ENCODE measurements around the gene CA5A.

The CA5A gene

GRCh38 chr16:87963400-87963799, 27.1 kb upstream of the CA5A start:
- DNase-seq (ENCODE audit: low read depth in 3 of 3) = peak in 2 of 3 experiments; percentile 57 to 67

- no peak for DNase-seq (ENCODE audit: low read depth in 3 of 3)
These were observed 25.3 kb upstream of the CA5A start for GRCh38 chr16:87961623-87962022.

- DNase-seq (ENCODE audit: low read depth in 3 of 3) = no peak
These were observed 24.5 kb upstream of the CA5A start for GRCh38 chr16:87960852-87961251.

- DNase-seq (ENCODE audit: low read depth in 3 of 3) = no peak
These were observed 24.0 kb upstream of the CA5A start for GRCh38 chr16:87960296-87960695.

- DNase-seq (ENCODE audit: low read depth in 3 of 3) = no peak
These were observed 23.2 kb upstream of the CA5A start for GRCh38 chr16:87959391-87959990.

- no peak for DNase-seq (ENCODE audit: low read depth in 3 of 3)
These were observed 22.3 kb upstream of the CA5A start for GRCh38 chr16:87958632-87959031.

GRCh38 chr16:87957296-87958094, 21.2 kb upstream of the CA5A start:
- DNase-seq (ENCODE audit: low read depth in 3 of 3) = no peak

GRCh38 chr16:87956365-87957231, 20.3 kb upstream of the CA5A start:
- DNase-seq (ENCODE audit: low read depth in 3 of 3) = peak in 2 of 3 experiments; percentile 45 to 47

GRCh38 chr16:87956098-87956364, 19.7 kb upstream of the CA5A start:
- no peak for DNase-seq (ENCODE audit: low read depth in 3 of 3)

- no peak for DNase-seq (ENCODE audit: low read depth in 3 of 3)
These were observed 19.2 kb upstream of the CA5A start for GRCh38 chr16:87955302-87956097.

- DNase-seq (ENCODE audit: low read depth in 3 of 3) = no peak
These were observed 18.5 kb upstream of the CA5A start for GRCh38 chr16:87954826-87955225.

GRCh38 chr16:87954361-87954760, 18.0 kb upstream of the CA5A start:
- DNase-seq (ENCODE audit: low read depth in 3 of 3) = no peak

GRCh38 chr16:87953308-87954215, 17.2 kb upstream of the CA5A start:
- DNase-seq (ENCODE audit: low read depth in 3 of 3) = no peak

GRCh38 chr16:87952751-87953150, 16.4 kb upstream of the CA5A start:
- no peak for DNase-seq (ENCODE audit: low read depth in 3 of 3)

- DNase-seq (ENCODE audit: low read depth in 3 of 3) = no peak
These were observed 15.5 kb upstream of the CA5A start for GRCh38 chr16:87951552-87952538.

GRCh38 chr16:87950765-87951551, 14.6 kb upstream of the CA5A start, which contains the start of gene BANP:
Gene BANP, plus strand, starts transcription at chr16:87951434. Its CDS starts 23,682 bp downstream, at chr16:87975116.
- DNase-seq (ENCODE audit: low read depth in 3 of 3) = peak; percentile 90 to 97 (median 94)

GRCh38 chr16:87949071-87949744, 12.9 kb upstream of the CA5A start:
- no peak for DNase-seq (ENCODE audit: low read depth in 3 of 3)

GRCh38 chr16:87948735-87949070, 12.4 kb upstream of the CA5A start:
- no peak for DNase-seq (ENCODE audit: low read depth in 3 of 3)

Data from stimulated activated CD4-positive, alpha-beta T cell treated with anti-CD3 and anti-CD28 coated beads, TNF-alpha, amount 100 ng/mL, for 4 hours (primary cell).